ENCODE data around the gene PIEZO2.
"Not testable (repeated sequence)": the region's sequence is repeated elsewhere in the genome, so short reads cannot be mapped to it uniquely, and the experiment has no call there.

Gene PIEZO2

GRCh38 chr18:11149441-11150270, at the start of gene PIEZO2:
PIEZO2 (minus strand) TSS chr18:11149569; CDS start chr18:11148588, 981 bp downstream.
- no peak for DNase-seq

GRCh38 chr18:11183637-11184036, 34.3 kb upstream of the PIEZO2 start:
- no peak for DNase-seq

- DNase-seq: not testable (repeated sequence)
Observed at GRCh38 chr18:11181629-11182028, 32.3 kb upstream of the PIEZO2 start.

GRCh38 chr18:11179959-11180519, 30.7 kb upstream of the PIEZO2 start:
- no peak for DNase-seq

GRCh38 chr18:11178951-11179549, 29.7 kb upstream of the PIEZO2 start:
- DNase-seq: no peak

GRCh38 chr18:11177382-11177781, 28.0 kb upstream of the PIEZO2 start:
- no peak for DNase-seq

GRCh38 chr18:11176481-11176881, 27.1 kb upstream of the PIEZO2 start:
- DNase-seq: no peak

GRCh38 chr18:11175266-11175979, 26.1 kb upstream of the PIEZO2 start:
- no peak for DNase-seq

GRCh38 chr18:11174179-11174578, 24.8 kb upstream of the PIEZO2 start:
- not testable (repeated sequence) for DNase-seq

- DNase-seq: no peak
Observed at GRCh38 chr18:11167778-11168177, 18.4 kb upstream of the PIEZO2 start.

GRCh38 chr18:11165952-11166351, 16.6 kb upstream of the PIEZO2 start:
- DNase-seq: no peak

GRCh38 chr18:11165138-11165537, 15.8 kb upstream of the PIEZO2 start:
- no peak for DNase-seq

GRCh38 chr18:11163665-11164064, 14.3 kb upstream of the PIEZO2 start:
- DNase-seq: no peak

GRCh38 chr18:11162889-11163288, 13.5 kb upstream of the PIEZO2 start:
- DNase-seq: no peak

- no peak for DNase-seq
Observed at GRCh38 chr18:11162462-11162861, 13.1 kb upstream of the PIEZO2 start.

- no peak for DNase-seq
Observed at GRCh38 chr18:11160313-11160712, 10.9 kb upstream of the PIEZO2 start.

GRCh38 chr18:11159844-11160243, 10.5 kb upstream of the PIEZO2 start:
- DNase-seq: no peak

- DNase-seq: no peak
Observed at GRCh38 chr18:11156978-11157377, 7.6 kb upstream of the PIEZO2 start.

GRCh38 chr18:11155034-11155759, 5.8 kb upstream of the PIEZO2 start:
- DNase-seq: no peak

- peak in 1 of 2 experiments; percentile 35 for DNase-seq
Observed at GRCh38 chr18:11154368-11154989, 5.1 kb upstream of the PIEZO2 start.

- no peak for DNase-seq
Observed at GRCh38 chr18:11153097-11153496, 3.7 kb upstream of the PIEZO2 start.

GRCh38 chr18:11150271-11150615, 874 bp upstream of the PIEZO2 start:
- no peak for DNase-seq
